HEK293 (cell line): ENCODE data around the gene FRMD8.

ENCODE experiments used
- CTCF ChIA-PET: fragments of 350-600 bp; formaldehyde crosslinking; extraction: SDS; loops from one replicate; lab custom pipeline; 2021; ENCODE audit warnings: antibody characterized with exemption; lab: Yijun Ruan, JAX
- POLR2A ChIA-PET: fragments of 300-600 bp; formaldehyde crosslinking; extraction: SDS; loops from one replicate; lab custom pipeline; 2020; ENCODE audit warnings: antibody characterized with exemption, inconsistent platforms; lab: Yijun Ruan, JAX
- H3K27ac ChIP-seq: fragments of 200-500 bp; sonication (Bioruptor generic); 2 replicates; pipeline ENCODE4 v1.5.1; 2014; ENCODE audit warnings: low read depth, low read length, control low read depth, inconsistent platforms; ENCODE audit errors: extremely low read depth
- H3K36me3 ChIP-seq, 2 experiments: fragments of 200-500 bp in 1 of 2; sonication (Bioruptor generic) in 1 of 2; 1 replicate in 1 of 2; 2 replicates in 1 of 2; pipeline ENCODE4 v1.5.1; 2014 to 2017; ENCODE audit warnings: inconsistent platforms in 2 of 2, low read length in 2 of 2; ENCODE audit not compliant: control insufficient read depth in 2 of 2, insufficient read depth in 1 of 2
- H3K4me1 ChIP-seq: fragments of 200-500 bp; sonication (Bioruptor generic); 2 replicates; pipeline ENCODE4 v1.5.1; 2014; ENCODE audit warnings: mild to moderate bottlenecking, low read length, inconsistent platforms; ENCODE audit not compliant: control insufficient read depth, insufficient read depth
- H3K4me3 ChIP-seq: 2 replicates; pipeline ENCODE4 v1.5.1; 2011; ENCODE audit warnings: low read depth, mild to moderate bottlenecking, control low read depth, low read length, moderate library complexity
- H3K9me3 ChIP-seq: fragments of 200-500 bp; sonication (Bioruptor generic); 2 replicates; pipeline ENCODE4 v1.5.1; 2014; ENCODE audit warnings: low read depth, low read length, inconsistent platforms; ENCODE audit not compliant: control insufficient read depth, insufficient read depth
- FEZF1 ChIP-seq: fragments of 450-650 bp; formaldehyde crosslinking; IDR thresholded peaks from 2 replicates; pipeline ENCODE4 v1.5.1; 2016; ENCODE audit warnings: missing biosample characterization, missing genetic modification characterization
- GLIS1 ChIP-seq: fragments of 450-650 bp; formaldehyde crosslinking; IDR thresholded peaks from 2 replicates; pipeline ENCODE4 v1.5.1; 2016; ENCODE audit warnings: missing biosample characterization, missing genetic modification characterization
- KLF7 ChIP-seq: fragments of 450-650 bp; formaldehyde crosslinking; IDR thresholded peaks from 2 replicates; pipeline ENCODE4 v1.5.1; 2016; ENCODE audit warnings: missing biosample characterization, missing genetic modification characterization, borderline replicate concordance
- MYNN ChIP-seq: fragments of 450-650 bp; formaldehyde crosslinking; IDR thresholded peaks from 2 replicates; pipeline ENCODE4 v1.5.1; 2016; ENCODE audit warnings: missing biosample characterization, missing genetic modification characterization, borderline replicate concordance
- PRDM10 ChIP-seq: fragments of 450-650 bp; formaldehyde crosslinking; IDR thresholded peaks from 2 replicates; pipeline ENCODE4 v1.5.1; 2016; ENCODE audit warnings: missing biosample characterization, missing genetic modification characterization
- RBAK ChIP-seq: fragments of 450-650 bp; formaldehyde crosslinking; IDR thresholded peaks from 2 replicates; pipeline ENCODE4 v1.5.1; 2016; ENCODE audit warnings: missing biosample characterization, missing genetic modification characterization
- SP3 ChIP-seq: fragments of 450-650 bp; formaldehyde crosslinking; IDR thresholded peaks from 2 replicates; pipeline ENCODE4 v1.5.1; 2016; ENCODE audit warnings: missing biosample characterization, missing genetic modification characterization
- WT1 ChIP-seq: fragments of 450-650 bp; formaldehyde crosslinking; IDR thresholded peaks from 2 replicates; pipeline ENCODE4 v1.5.1; 2016; ENCODE audit warnings: missing biosample characterization, missing genetic modification characterization
- ZNF121 ChIP-seq: fragments of 450-650 bp; formaldehyde crosslinking; IDR thresholded peaks from 2 replicates; pipeline ENCODE4 v1.5.1; 2016; ENCODE audit warnings: missing biosample characterization, missing genetic modification characterization
- ZNF266 ChIP-seq: fragments of 450-650 bp; formaldehyde crosslinking; IDR thresholded peaks from 2 replicates; pipeline ENCODE4 v1.5.1; 2016; ENCODE audit warnings: missing biosample characterization, missing genetic modification characterization, low read depth
- ZNF274 ChIP-seq, 2 experiments: fragments of 200-500 bp in 1 of 2; fragments of 450-650 bp in 1 of 2; sonication (Bioruptor generic) in 1 of 2; formaldehyde crosslinking in 1 of 2; IDR thresholded peaks; 2 replicates each; pipeline versions ENCODE4 v1.5.1 to v1.6.1; 2014 to 2016; ENCODE audit warnings: borderline replicate concordance in 1 of 2, inconsistent platforms in 1 of 2, low read length in 1 of 2, missing biosample characterization in 1 of 2, missing genetic modification characterization in 1 of 2
- ZNF560 ChIP-seq: fragments of 450-650 bp; formaldehyde crosslinking; IDR thresholded peaks from 2 replicates; pipeline ENCODE4 v1.5.1; 2017; ENCODE audit warnings: missing biosample characterization, missing genetic modification characterization, borderline replicate concordance
- ZNF623 ChIP-seq: fragments of 450-650 bp; formaldehyde crosslinking; IDR thresholded peaks from 2 replicates; pipeline ENCODE4 v1.5.1; 2016; ENCODE audit warnings: missing biosample characterization, missing genetic modification characterization
- ZNF639 ChIP-seq: fragments of 450-650 bp; formaldehyde crosslinking; IDR thresholded peaks from 2 replicates; pipeline ENCODE4 v1.5.1; 2016; ENCODE audit warnings: missing biosample characterization, missing genetic modification characterization
- ZNF830 ChIP-seq: fragments of 450-650 bp; IDR thresholded peaks from 2 replicates; pipeline ENCODE4 v1.5.0; 2018; ENCODE audit warnings: missing biosample characterization, missing genetic modification characterization, low read depth, mild to moderate bottlenecking, moderate library complexity
- ZXDB ChIP-seq: fragments of 450-650 bp; formaldehyde crosslinking; IDR thresholded peaks from 2 replicates; pipeline ENCODE4 v1.5.1; 2016; ENCODE audit warnings: missing biosample characterization, missing genetic modification characterization
- TF ChIP-seq, protein P1 (sequence below): fragments of 450-650 bp; formaldehyde crosslinking; IDR thresholded peaks from 2 replicates; pipeline ENCODE4 v1.5.1; 2016; ENCODE audit warnings: missing biosample characterization, missing genetic modification characterization

FRMD8 gene

DNA sequence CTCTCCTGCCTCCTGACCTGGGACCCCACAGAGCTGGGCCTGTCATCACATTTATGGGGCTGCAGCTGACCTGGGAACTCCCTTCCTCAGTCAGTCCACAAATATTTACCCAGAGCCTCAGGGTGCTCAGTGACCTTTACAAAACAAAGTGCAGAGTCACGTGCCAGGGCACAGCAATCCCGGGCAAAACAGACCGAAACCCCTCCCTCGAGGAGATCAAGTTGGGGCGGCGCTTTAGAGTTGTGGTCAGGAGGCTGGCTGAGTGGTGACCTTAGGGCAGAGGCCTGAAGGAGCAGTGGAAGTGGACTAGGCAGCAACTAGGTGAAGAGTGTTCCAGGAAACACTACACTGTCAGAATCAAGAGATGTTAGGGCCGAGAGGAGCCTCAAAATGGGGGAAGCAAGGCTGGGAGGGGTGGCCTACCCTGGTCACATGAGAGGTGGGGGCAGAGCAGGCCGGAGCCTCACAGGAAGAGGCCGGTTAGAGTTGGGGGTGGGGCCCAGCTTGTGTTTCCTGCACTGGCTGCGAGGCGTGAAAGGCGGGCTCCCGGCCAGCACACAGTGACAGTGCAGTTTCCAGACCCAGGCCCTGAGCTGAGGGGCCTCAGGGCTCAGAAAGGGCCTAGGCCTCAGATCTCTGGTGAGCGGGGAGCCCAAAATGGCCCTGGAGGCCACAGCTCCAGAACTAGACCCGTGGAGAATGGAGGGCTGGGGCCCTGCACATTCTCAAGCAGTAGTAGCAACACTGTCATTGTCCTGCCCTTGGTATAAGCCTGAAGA is 32.4 kb downstream of the FRMD8 start (continued):
- TF ChIP-seq PRDM10 (tag by site-specific recombination) (peak; percentile 88), ZNF560 (tag by site-specific recombination) (no peak), FEZF1 (tag by site-specific recombination) (peak; percentile 34; the same call in 1 of the 2 replicates), ZNF121 (no peak), SP3 (tag by site-specific recombination) (peak; percentile 73; the same call in 1 of the 2 replicates), RBAK (tag by site-specific recombination) (no peak), WT1 (tag by site-specific recombination) (peak; percentile 85), MYNN (tag by site-specific recombination) (no peak), ZNF274 (IDR thresholded peaks at IDR 0.05; ENCODE audit: low read length) (no peak), ZNF274 (tag by site-specific recombination; IDR thresholded peaks at IDR 0.05; ENCODE audit: borderline replicate concordance) (no peak), GLIS1 (peak; percentile 69)
- TF ChIP-seq, protein P1, sequence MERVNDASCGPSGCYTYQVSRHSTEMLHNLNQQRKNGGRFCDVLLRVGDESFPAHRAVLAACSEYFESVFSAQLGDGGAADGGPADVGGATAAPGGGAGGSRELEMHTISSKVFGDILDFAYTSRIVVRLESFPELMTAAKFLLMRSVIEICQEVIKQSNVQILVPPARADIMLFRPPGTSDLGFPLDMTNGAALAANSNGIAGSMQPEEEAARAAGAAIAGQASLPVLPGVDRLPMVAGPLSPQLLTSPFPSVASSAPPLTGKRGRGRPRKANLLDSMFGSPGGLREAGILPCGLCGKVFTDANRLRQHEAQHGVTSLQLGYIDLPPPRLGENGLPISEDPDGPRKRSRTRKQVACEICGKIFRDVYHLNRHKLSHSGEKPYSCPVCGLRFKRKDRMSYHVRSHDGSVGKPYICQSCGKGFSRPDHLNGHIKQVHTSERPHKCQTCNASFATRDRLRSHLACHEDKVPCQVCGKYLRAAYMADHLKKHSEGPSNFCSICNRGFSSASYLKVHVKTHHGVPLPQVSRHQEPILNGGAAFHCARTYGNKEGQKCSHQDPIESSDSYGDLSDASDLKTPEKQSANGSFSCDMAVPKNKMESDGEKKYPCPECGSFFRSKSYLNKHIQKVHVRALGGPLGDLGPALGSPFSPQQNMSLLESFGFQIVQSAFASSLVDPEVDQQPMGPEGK: peak; percentile 98
- TF ChIP-seq, all 188 proteins: peak for 58

- Histone ChIP-seq H3K9me3 (no peaks in the 10 kb centered on the region), H3K4me3 (peak overlapping the region; percentile 17), H3K27ac (peak overlapping the region; percentile 98), H3K36me3 (peaks cover 0 to 17% of the 10 kb centered on the region in 2 experiments; a peak in 1 of 3 replicates), H3K4me1 (peaks cover 6% of the 10 kb centered on the region)
- POLR2A ChIA-PET: interaction anchor here (0.6 to 16.9 kb wide), 13 partner anchors 8 to 574 kb away, joined by 3 to 1129 read pairs (median 8); partner anchors contain the start of genes MALAT1 and SLC25A45
- TF ChIP-seq ZNF266: no peak
- TF ChIP-seq ZXDB: 0 out of 2 replicates have a peak, but pooled peaks have one; percentile 31
- 0 out of 2 replicates have a peak, but pooled peaks have one; percentile 4 for TF ChIP-seq ZNF623
- no peak for TF ChIP-seq ZNF830 (tag by site-specific recombination)
- TF ChIP-seq KLF7: no peak
- TF ChIP-seq ZNF639 (tag by site-specific recombination): no peak
- CTCF ChIA-PET: interaction anchor here (0.9 to 2.5 kb wide), 8 partner anchors 13 to 90 kb away, joined by 3 to 11 read pairs (median 4); partner anchors contain the start of gene MALAT1
Observed at GRCh38 chr11:65419460-65419771, 33.0 kb downstream of the FRMD8 start.
